GM12878 (cell line): ENCODE results near the gene CLPSL1. TPM values are rescaled to one million over a fixed set of nuclear protein-coding genes. Genes with fewer than 3 reads are reported as not detected.

Experiments used
- BCLAF1 ChIP-seq: fragments of 450-650 bp; IDR thresholded peaks from 2 replicates; pipeline ENCODE4 v1.6.1; 2017; ENCODE audit warnings: antibody characterized with exemption, mild to moderate bottlenecking, moderate library complexity
- BHLHE40 ChIP-seq, 2 experiments: fragments of 450-650 bp in 1 of 2; IDR thresholded peaks; 2 replicates each; pipeline ENCODE4 v1.6.1; 2011 to 2017; ENCODE audit warnings: low read depth in 2 of 2, borderline replicate concordance in 1 of 2, improper control_type of control experiment in 1 of 2, low read length in 1 of 2, mild to moderate bottlenecking in 1 of 2
- EGR1 ChIP-seq, 2 experiments: IDR thresholded peaks; 1 replicate in 1 of 2; 2 replicates in 1 of 2; pipeline ENCODE4 v1.6.1; 2011 to 2012; ENCODE audit warnings: low read depth in 2 of 2, low read length in 2 of 2, borderline replicate concordance in 1 of 2, mild to moderate bottlenecking in 1 of 2, moderate library complexity in 1 of 2
- EZH2 ChIP-seq: IDR thresholded peaks from 2 replicates; pipeline ENCODE4 v1.6.1; 2012; ENCODE audit warnings: low read depth, mild to moderate bottlenecking, control low read depth, inconsistent platforms, low read length, borderline replicate concordance; ENCODE audit not compliant: control insufficient read depth
- FOXM1 ChIP-seq: IDR thresholded peaks from 2 replicates; pipeline ENCODE4 v1.6.1; 2012; ENCODE audit warnings: low read depth, mild to moderate bottlenecking, inconsistent platforms, low read length, moderate library complexity
- GATAD2B ChIP-seq: fragments of 450-650 bp; conservative IDR thresholded peaks from 2 replicates; pipeline ENCODE4 v1.6.1; 2017; ENCODE audit warnings: low read depth, mild to moderate bottlenecking, moderate library complexity
- JUNB ChIP-seq: IDR thresholded peaks from 2 replicates; pipeline ENCODE4 v1.6.1; 2016; ENCODE audit warnings: antibody characterized with exemption, mild to moderate bottlenecking
- NFIC ChIP-seq: IDR thresholded peaks from 2 replicates; pipeline ENCODE4 v1.6.1; 2012; ENCODE audit warnings: low read depth, mild to moderate bottlenecking, inconsistent platforms, low read length, moderate library complexity
- PAX8 ChIP-seq: fragments of 450-650 bp; IDR thresholded peaks from 2 replicates; pipeline ENCODE4 v1.6.1; 2017; ENCODE audit warnings: mild to moderate bottlenecking, moderate library complexity
- PML ChIP-seq: IDR thresholded peaks from 2 replicates; pipeline ENCODE4 v1.6.1; 2012; ENCODE audit warnings: low read length, inconsistent platforms
- POU2F2 ChIP-seq: IDR thresholded peaks from 3 replicates; pipeline ENCODE4 v1.6.1; 2011; ENCODE audit warnings: low read depth, mild to moderate bottlenecking, low read length, borderline replicate concordance
- RBBP5 ChIP-seq: fragments of 200-600 bp; sonication (generic); conservative IDR thresholded peaks from 2 replicates; pipeline ENCODE4 v1.6.1; 2016
- SRF ChIP-seq, 2 experiments: IDR thresholded peaks; 2 replicates each; pipeline ENCODE4 v1.6.1; 2011; ENCODE audit warnings: low read depth in 2 of 2, low read length in 2 of 2, mild to moderate bottlenecking in 1 of 2, moderate library complexity in 1 of 2
- TARDBP ChIP-seq: IDR thresholded peaks from 2 replicates; pipeline ENCODE4 v1.6.1; 2016; ENCODE audit warnings: borderline replicate concordance
- YBX1 ChIP-seq: fragments of 450-650 bp; IDR thresholded peaks from 2 replicates; pipeline ENCODE4 v1.6.1; 2016; ENCODE audit warnings: antibody characterized with exemption
- ZNF24 ChIP-seq: fragments of 450-650 bp; IDR thresholded peaks from 2 replicates; pipeline ENCODE4 v1.6.1; 2017; ENCODE audit warnings: antibody characterized with exemption, mild to moderate bottlenecking
- ZNF274 ChIP-seq: IDR thresholded peaks from one replicate; pipeline ENCODE4 v1.8.0; 2011; ENCODE audit not compliant: insufficient read length, insufficient read depth
- ZNF592 ChIP-seq: fragments of 450-650 bp; IDR thresholded peaks from 2 replicates; pipeline ENCODE4 v1.6.1; 2017; ENCODE audit warnings: mild to moderate bottlenecking, moderate library complexity
- polyA plus RNA-seq, 11 experiments: library from polyadenylated mRNA; depleted of rRNA in 4 of 11; unstranded in 6 of 11; stranded (reverse) in 5 of 11; fragments of >200 nt; fragmentation: Nextera tagmentation in 4 of 11; fragmentation: Illumina TruSeq in 1 of 11; extraction: Ambion mirVana in 4 of 11; extraction: Trizol in 1 of 11; gene quantifications; 1 replicate in 1 of 11; 2 replicates in 10 of 11; pipeline versions ENCODE4 v1.2.1 to v1.2.3, GENCODE V29; 2011 to 2016; ENCODE audit warnings: inconsistent platforms in 2 of 11, missing spikeins in 2 of 11, low read depth in 1 of 11
- total RNA-seq, 4 experiments: library from RNA; depleted of rRNA in 3 of 4; stranded (reverse); fragments of >200 nt in 3 of 4; fragmentation: Illumina TruSeq in 1 of 4; extraction: Trizol in 1 of 4; gene quantifications; 2 replicates each; pipeline versions ENCODE4 v1.2.1 to v1.2.3, GENCODE V29; 2013 to 2021
- TF ChIP-seq, protein P1 (sequence below): fragments of 450-650 bp; IDR thresholded peaks from 2 replicates; pipeline ENCODE4 v1.6.1; 2017; ENCODE audit warnings: mild to moderate bottlenecking, moderate library complexity

Gene CLPSL1
- total and polyA plus RNA-seq, 10 of the 15 experiments (the other 5 are each of a cell fraction or from before 2014, with no cell fraction given) = not detected

DNA sequence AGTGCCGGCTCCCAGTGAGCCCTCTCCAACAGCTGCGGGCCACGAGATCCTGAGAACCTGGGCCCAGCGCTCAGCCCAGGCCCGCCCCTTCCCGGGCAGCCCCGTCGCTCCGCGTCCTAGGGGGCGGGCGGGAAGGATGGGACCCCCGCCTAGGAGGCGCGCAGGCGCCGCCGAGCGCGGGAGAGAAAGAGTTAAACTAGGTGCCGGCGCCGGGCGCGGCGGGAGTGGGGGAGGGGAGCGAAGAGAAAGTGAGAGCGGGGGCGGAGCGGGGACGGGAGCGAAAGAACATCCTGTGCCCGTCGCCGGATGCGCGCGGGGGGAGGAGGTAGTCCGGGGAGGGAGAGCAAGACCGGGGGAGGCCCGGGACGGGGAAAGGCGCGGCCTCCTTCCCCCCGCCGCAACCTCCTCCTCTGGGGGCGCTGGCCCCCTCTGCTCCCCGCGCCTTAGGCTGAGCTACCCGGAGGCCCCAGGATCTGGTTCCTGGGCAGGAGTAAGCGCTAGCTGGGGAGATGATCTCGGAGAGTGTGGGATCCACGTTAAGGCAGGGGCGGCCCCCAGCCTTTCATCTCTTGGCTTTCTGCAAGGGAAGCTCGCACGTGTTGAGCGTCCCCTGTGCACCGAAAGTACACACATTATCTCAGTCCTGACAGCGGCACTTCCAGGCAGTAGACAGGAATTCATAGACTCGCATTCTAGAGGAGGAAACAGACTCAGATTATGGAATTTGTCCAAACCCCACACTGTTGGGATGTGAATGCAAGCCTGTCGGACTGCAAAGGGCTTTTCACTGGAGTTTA, 48.9 kb upstream of the CLPSL1 start (continued):
- TF ChIP-seq EZH2 (no peak), PAX8 (no peak), BHLHE40 (IDR thresholded peaks at IDR 0.05; ENCODE audit: borderline replicate concordance in 1 of 2, low read depth in 2 of 2, low read length in 1 of 2) (peak; percentile 94 to 95), TARDBP (peak; percentile 24), FOXM1 (peak; percentile 63; the same call in 1 of the 2 replicates), NFIC (no peak), ZNF274 (no peak), ZNF24 (no peak), YBX1 (no peak), POU2F2 (peak; percentile 40; the same call in 2 of the 3 replicates), RBBP5 (no peak), BCLAF1 (no peak), SRF (IDR thresholded peaks at IDR 0.05; ENCODE audit: low read depth in 2 of 2, low read length in 2 of 2) (peak in 1 of 2 experiments; percentile 48; a peak in 1 of 4 replicates), EGR1 (IDR thresholded peaks at IDR 0.05; ENCODE audit: borderline replicate concordance in 1 of 2, low read depth in 2 of 2, low read length in 2 of 2) (peak; percentile 61 to 100), PML (peak; percentile 62; the same call in 1 of the 2 replicates), JUNB (no peak), GATAD2B (peak; percentile 80), ZNF592 (no peak)
- TF ChIP-seq, protein P1, sequence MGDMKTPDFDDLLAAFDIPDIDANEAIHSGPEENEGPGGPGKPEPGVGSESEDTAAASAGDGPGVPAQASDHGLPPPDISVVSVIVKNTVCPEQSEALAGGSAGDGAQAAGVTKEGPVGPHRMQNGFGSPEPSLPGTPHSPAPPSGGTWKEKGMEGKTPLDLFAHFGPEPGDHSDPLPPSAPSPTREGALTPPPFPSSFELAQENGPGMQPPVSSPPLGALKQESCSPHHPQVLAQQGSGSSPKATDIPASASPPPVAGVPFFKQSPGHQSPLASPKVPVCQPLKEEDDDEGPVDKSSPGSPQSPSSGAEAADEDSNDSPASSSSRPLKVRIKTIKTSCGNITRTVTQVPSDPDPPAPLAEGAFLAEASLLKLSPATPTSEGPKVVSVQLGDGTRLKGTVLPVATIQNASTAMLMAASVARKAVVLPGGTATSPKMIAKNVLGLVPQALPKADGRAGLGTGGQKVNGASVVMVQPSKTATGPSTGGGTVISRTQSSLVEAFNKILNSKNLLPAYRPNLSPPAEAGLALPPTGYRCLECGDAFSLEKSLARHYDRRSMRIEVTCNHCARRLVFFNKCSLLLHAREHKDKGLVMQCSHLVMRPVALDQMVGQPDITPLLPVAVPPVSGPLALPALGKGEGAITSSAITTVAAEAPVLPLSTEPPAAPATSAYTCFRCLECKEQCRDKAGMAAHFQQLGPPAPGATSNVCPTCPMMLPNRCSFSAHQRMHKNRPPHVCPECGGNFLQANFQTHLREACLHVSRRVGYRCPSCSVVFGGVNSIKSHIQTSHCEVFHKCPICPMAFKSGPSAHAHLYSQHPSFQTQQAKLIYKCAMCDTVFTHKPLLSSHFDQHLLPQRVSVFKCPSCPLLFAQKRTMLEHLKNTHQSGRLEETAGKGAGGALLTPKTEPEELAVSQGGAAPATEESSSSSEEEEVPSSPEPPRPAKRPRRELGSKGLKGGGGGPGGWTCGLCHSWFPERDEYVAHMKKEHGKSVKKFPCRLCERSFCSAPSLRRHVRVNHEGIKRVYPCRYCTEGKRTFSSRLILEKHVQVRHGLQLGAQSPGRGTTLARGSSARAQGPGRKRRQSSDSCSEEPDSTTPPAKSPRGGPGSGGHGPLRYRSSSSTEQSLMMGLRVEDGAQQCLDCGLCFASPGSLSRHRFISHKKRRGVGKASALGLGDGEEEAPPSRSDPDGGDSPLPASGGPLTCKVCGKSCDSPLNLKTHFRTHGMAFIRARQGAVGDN = no peak; the same call in 1 of the 2 replicates
